Spleen (tissue), 11 donors: ENCODE measurements around the gene UNC79. TPM values are rescaled to one million over a fixed set of nuclear protein-coding genes. Genes with fewer than 3 reads are reported as not detected.

Experiments
- DNase-seq: peaks from one replicate; pipeline ENCODE4 v3.0.0-alpha.2; 2020
- H3K27ac ChIP-seq, 8 donors: fragments of 200-600 bp; sonication (generic) in 7 of 8; 1 replicate in 4 of 8; 2 replicates in 4 of 8; pipeline versions ENCODE4 v1.5.0 to v1.8.0; 2016 to 2021; ENCODE audit warnings: inconsistent platforms in 4 of 8, mild to moderate bottlenecking in 4 of 8, moderate library complexity in 1 of 8
- H3K27me3 ChIP-seq, 7 donors: fragments of 200-600 bp; sonication (generic) in 6 of 7; replicated peaks in 1 of 7; 1 replicate in 4 of 7; 2 replicates in 3 of 7; pipeline versions ENCODE4 v1.5.0 to v1.8.0; 2016 to 2021; ENCODE audit warnings: inconsistent platforms in 3 of 7, mild to moderate bottlenecking in 1 of 7
- H3K36me3 ChIP-seq, 6 donors: fragments of 200-600 bp; sonication (generic) in 5 of 6; 1 replicate in 4 of 6; 2 replicates in 2 of 6; pipeline versions ENCODE4 v1.5.0 to v1.8.0; 2016 to 2021; ENCODE audit warnings: inconsistent platforms in 2 of 6
- H3K4me1 ChIP-seq, 6 donors: fragments of 200-600 bp; sonication (generic) in 5 of 6; 1 replicate in 3 of 6; 2 replicates in 3 of 6; pipeline versions ENCODE4 v1.5.0 to v1.8.0; 2016 to 2021; ENCODE audit warnings: inconsistent platforms in 3 of 6
- H3K4me3 ChIP-seq, 8 donors: fragments of 200-600 bp; sonication (generic) in 7 of 8; 1 replicate in 4 of 8; 2 replicates in 4 of 8; pipeline versions ENCODE4 v1.5.0 to v1.8.0; 2016 to 2021; ENCODE audit warnings: inconsistent platforms in 4 of 8, mild to moderate bottlenecking in 4 of 8, moderate library complexity in 2 of 8
- H3K9me3 ChIP-seq, 8 donors: fragments of 200-600 bp; sonication (generic) in 7 of 8; 1 replicate in 4 of 8; 2 replicates in 4 of 8; pipeline versions ENCODE4 v1.5.0 to v1.8.0; 2016 to 2021; ENCODE audit warnings: inconsistent platforms in 4 of 8
- CTCF ChIP-seq, 11 experiments: fragments of 200-600 bp in 7 of 11; fragments of 450-650 bp in 4 of 11; sonication (generic) in 4 of 11; IDR thresholded peaks in 8 of 11; conservative IDR thresholded peaks in 3 of 11; 1 replicate in 7 of 11; 2 replicates in 4 of 11; pipeline versions ENCODE4 v1.4.0 to v1.8.0; 2016 to 2021; ENCODE audit warnings: antibody characterized with exemption in 11 of 11, inconsistent platforms in 4 of 11, mild to moderate bottlenecking in 1 of 11
- POLR2A ChIP-seq, 3 donors: fragments of 450-650 bp; IDR thresholded peaks; one replicate each; pipeline ENCODE4 v1.5.1; 2017; ENCODE audit warnings: antibody characterized with exemption in 3 of 3, mild to moderate bottlenecking in 1 of 3
- POLR2AphosphoS5 ChIP-seq, 3 donors: sonication (generic); formaldehyde crosslinking; IDR thresholded peaks; one replicate each; pipeline ENCODE4 v1.5.1; 2017; ENCODE audit warnings: antibody characterized with exemption in 3 of 3
- WGBS, 5 donors: extraction: QIAGEN DNeasy Blood & Tissue Kit in 3 of 5; methylation state at CpG; one replicate each; pipeline versions ENCODE4 v1.1.5 to v1.1.7; 2013 to 2018; 5-methylcytosine and 5-hydroxymethylcytosine counted together
- intact Hi-C: fragments of 100-400 bp; cut with DNase I; formaldehyde crosslinking; loops from one replicate; pipeline ENCODE4 v1.15.0; 2023; ENCODE audit warnings: low total_unique reads
- polyA plus RNA-seq, 3 donors: library from polyadenylated mRNA; stranded (reverse); fragments of 200-250 nt; gene quantifications; one replicate each; pipeline ENCODE4 v1.2.1, GENCODE V29; 2013
- total RNA-seq, 7 donors: library from RNA; depleted of rRNA in 3 of 7; stranded (reverse); fragments of >200 nt in 3 of 7; fragmentation: NEBNext Ultra II Directional in 4 of 7; extraction: Animal tissue kit (Norgen Biotek cat#: 25700) in 4 of 7; gene quantifications; one replicate each; pipeline versions ENCODE4 v1.1.0 to v1.2.1, GENCODE V29; 2016 to 2021
- donor health status: healthy with polysubstance abuse.
- donor health status: DM: no; HTN: no; CAD: no; lungs with moderate emphysema.
- donor health status: DM: no; HTN: no; CAD: no.
- donor health status: Bipolar disorder and iron deficiency.
- donor health status: healthy.
- donor health status: DM: no; HTN: no; CAD: no.
- donor health status: DM: yes; HTN: yes; CAD: no.

The UNC79 gene
- total and polyA plus RNA-seq, 10 donors: 0.03 to 0.24 (median 0.08) TPM; not detected in 2

- Histone ChIP-seq H3K36me3 (no peaks in the 10 kb centered on the region), H3K4me3 (no peak overlapping the region), H3K9me3 (peaks cover 0 to 7% (median 0%) of the 10 kb centered on the region in 8 donors), H3K27me3 (peaks cover 0 to 15% (median 0%) of the 10 kb centered on the region in 7 donors), H3K4me1 (no peaks in the 10 kb centered on the region), H3K27ac (no peak overlapping the region)
- 83 to 90% (median 85%) methylated on average over 5 of the region's 5 CpGs for WGBS, 5 donors
- intact Hi-C loops: no loop called here
- TF ChIP-seq CTCF (IDR thresholded peaks at IDR 0.05 in 8 of 11, conservative IDR thresholded peaks at IDR 0.05 in 3 of 11) (no peak), POLR2A (IDR thresholded peaks at IDR 0.05) (no peak)
- DNase-seq: no peak
Observed at GRCh38 chr14:93643676-93644075, 212.9 kb downstream of the UNC79 start.

GRCh38 chr14:93645200-93645599 is 214.5 kb downstream of the UNC79 start:
- H3K9me3 ChIP-seq: peaks cover 0 to 7% (median 0%) of the 10 kb centered on the region in 8 donors
- intact Hi-C loops: no loop called here
- WGBS, 5 donors: 59 to 78% (median 72%) methylated on average over 3 of the region's 3 CpGs

GRCh38 chr14:93648440-93649168 is 217.9 kb downstream of the UNC79 start:
- Histone ChIP-seq H3K4me3 (no peak overlapping the region), H3K36me3 (no peaks in the 10 kb centered on the region), H3K27me3 (peaks cover 0 to 27% (median 0%) of the 10 kb centered on the region in 7 donors), H3K4me1 (no peaks in the 10 kb centered on the region), H3K27ac (no peak overlapping the region), H3K9me3 (peaks cover 0 to 7% (median 0%) of the 10 kb centered on the region in 8 donors)
- 47 to 54% (median 50%) methylated on average over 5 of the region's 5 CpGs for WGBS, 5 donors
- intact Hi-C loops: no loop called here
- TF ChIP-seq POLR2AphosphoS5 (IDR thresholded peaks at IDR 0.05) (no peak), CTCF (IDR thresholded peaks at IDR 0.05 in 8 of 11, conservative IDR thresholded peaks at IDR 0.05 in 3 of 11) (no peak), POLR2A (IDR thresholded peaks at IDR 0.05) (no peak)
- no peak for DNase-seq

More at GRCh38 chr14:93645200-93645599, 214.5 kb downstream of the UNC79 start:
- no peaks in the 10 kb centered on the region for H3K4me1 ChIP-seq
- DNase-seq: no peak
- H3K36me3 ChIP-seq: no peaks in the 10 kb centered on the region
- no peak overlapping the region for H3K4me3 ChIP-seq
- no peak for TF ChIP-seq POLR2AphosphoS5 (IDR thresholded peaks at IDR 0.05)
- no peak for TF ChIP-seq POLR2A (IDR thresholded peaks at IDR 0.05)
- no peak for TF ChIP-seq CTCF (IDR thresholded peaks at IDR 0.05 in 8 of 11, conservative IDR thresholded peaks at IDR 0.05 in 3 of 11)
- peaks cover 0 to 12% (median 0%) of the 10 kb centered on the region in 7 donors for H3K27me3 ChIP-seq
- H3K27ac ChIP-seq: no peak overlapping the region

GRCh38 chr14:93654599-93654998 is 223.9 kb downstream of the UNC79 start:
- no peaks in the 10 kb centered on the region for H3K9me3 ChIP-seq
- H3K27ac ChIP-seq: no peak overlapping the region
- H3K27me3 ChIP-seq: peaks cover 0 to 44% (median 0%) of the 10 kb centered on the region in 7 donors
- no peaks in the 10 kb centered on the region for H3K4me1 ChIP-seq
- H3K36me3 ChIP-seq: no peaks in the 10 kb centered on the region
- intact Hi-C loops: no loop called here
- H3K4me3 ChIP-seq: no peak overlapping the region
- no peak for TF ChIP-seq CTCF (IDR thresholded peaks at IDR 0.05 in 8 of 11, conservative IDR thresholded peaks at IDR 0.05 in 3 of 11)
- no peak for DNase-seq
- 76 to 83% (median 78%) methylated on average over 5 of the region's 5 CpGs for whole genome bisulfite sequencing, 5 donors
